Posterior vena cava (tissue), 2 donors: ENCODE data around the gene ACSL6. TPM values are rescaled to one million over a fixed set of nuclear protein-coding genes. Genes with fewer than 3 reads are reported as not detected.
"Not testable (repeated sequence)": the region's sequence is repeated elsewhere in the genome, so short reads cannot be mapped to it uniquely, and the experiment has no call there.

Experiments
- DNase-seq: peaks from one replicate; pipeline ENCODE4 v3.0.0-alpha.2; 2020; ENCODE audit warnings: low spot score
- intact Hi-C, 2 donors: fragments of 100-400 bp; cut with DNase I; formaldehyde crosslinking; loops; one replicate each; pipeline versions ENCODE4 v1.14.1 to v1.14.2; 2022 to 2023
- total RNA-seq, 2 donors: library from RNA; stranded (reverse); fragmentation: NEBNext Ultra II Directional; extraction: Animal tissue kit (Norgen Biotek cat#: 25700); gene quantifications; one replicate each; pipeline ENCODE4 v1.2.1, GENCODE V29; 2021
- donor health status: DM: yes; HTN: yes; CAD: no.
- donor health status: DM: yes; HTN: yes; CAD: no.

ACSL6 gene
- total RNA-seq, 2 donors from 2014 or later = 0.32 to 0.62 TPM

- DNase-seq = no peak
- intact Hi-C loops = no loop called here
Measured at GRCh38 chr5:131914472-131914871, 97.0 kb downstream of the ACSL6 start.

GRCh38 chr5:131913603-131914002 is 97.9 kb downstream of the ACSL6 start:
- intact Hi-C loops = no loop called here
- DNase-seq = no peak

GRCh38 chr5:131906668-131907067 is 104.8 kb downstream of the ACSL6 start:
- DNase-seq = no peak
- intact Hi-C loops = no loop called here

- DNase-seq, intact Hi-C loops: not testable (repeated sequence)
Measured at GRCh38 chr5:131902266-131902665, 109.2 kb downstream of the ACSL6 start.

Other genes starting within 250 kb of the ACSL6 start
- gene FNIP1, start 214.6 kb downstream of the ACSL6 start, total RNA-seq = 10 to 100 TPM; 34.1 to 39.5 TPM
- 1 to 10 TPM in 1 of 2 donors, not detected in 1; 1.4 TPM for gene MEIKIN, start 66.0 kb downstream of the ACSL6 start, total RNA-seq
- not detected for gene IL3, start 49.0 kb upstream of the ACSL6 start, total RNA-seq
- not detected for gene CSF2, start 62.1 kb upstream of the ACSL6 start, total RNA-seq
- gene P4HA2, start 216.2 kb upstream of the ACSL6 start, total RNA-seq = 10 to 100 TPM; 33.2 to 58.8 TPM
- gene PDLIM4, start 246.0 kb upstream of the ACSL6 start, total RNA-seq = 10 to 100 TPM; 82.5 to 83.2 TPM